EH (cell line): ENCODE data around the gene NEU3.
"Not testable (repeated sequence)": the region's sequence is repeated elsewhere in the genome, so short reads cannot be mapped to it uniquely, and the experiment has no call there.

Experiments used
- DNase-seq: peaks from one replicate; pipeline ENCODE4 v3.0.0-alpha.2; 2015; ENCODE audit warnings: low read depth

Gene NEU3

GRCh38 chr11:74988541-74989259 is at the start of gene NEU3:
Gene NEU3 (plus strand): TSS chr11:74988933. CDS start chr11:74989061, 128 bp downstream.
- peak; percentile 83 for DNase-seq

- DNase-seq, result peak; percentile 7
Observed at GRCh38 chr11:74941492-74941891, 47.2 kb upstream of the NEU3 start.

GRCh38 chr11:74942073-74942759 is 46.5 kb upstream of the NEU3 start:
- no peak for DNase-seq

GRCh38 chr11:74948546-74948897 is 40.2 kb upstream of the NEU3 start:
- DNase-seq, result peak; percentile 36

- peak; percentile 98 for DNase-seq
Observed at GRCh38 chr11:74948898-74949752, 39.6 kb upstream of the NEU3 start, which contains the start of the genes SPCS2 and XRRA1. Gene SPCS2 (plus strand): TSS chr11:74949266. CDS start chr11:74949286, 20 bp downstream. Gene XRRA1 (minus strand): TSS chr11:74949091. CDS start chr11:74940878, 8,213 bp downstream.

- DNase-seq, result peak; percentile 64
Observed at GRCh38 chr11:74949753-74950137, 39.0 kb upstream of the NEU3 start.

- DNase-seq, result no peak
Observed at GRCh38 chr11:74950374-74950969, 38.3 kb upstream of the NEU3 start.

- no peak for DNase-seq
Observed at GRCh38 chr11:74951226-74951625, 37.5 kb upstream of the NEU3 start.

GRCh38 chr11:74952752-74953151 is 36.0 kb upstream of the NEU3 start:
- DNase-seq, result no peak

- no peak for DNase-seq
Observed at GRCh38 chr11:74953451-74953850, 35.3 kb upstream of the NEU3 start.

- DNase-seq, result no peak
Observed at GRCh38 chr11:74954199-74954598, 34.5 kb upstream of the NEU3 start.

GRCh38 chr11:74956397-74957015 is 32.2 kb upstream of the NEU3 start:
- DNase-seq, result no peak

GRCh38 chr11:74957937-74958629 is 30.6 kb upstream of the NEU3 start:
- DNase-seq, result peak; percentile 24

- DNase-seq, result not testable (repeated sequence)
Observed at GRCh38 chr11:74960128-74960527, 28.6 kb upstream of the NEU3 start.

- no peak for DNase-seq
Observed at GRCh38 chr11:74966651-74967050, 22.1 kb upstream of the NEU3 start.

GRCh38 chr11:74970852-74971395 is 17.8 kb upstream of the NEU3 start:
- no peak for DNase-seq

- no peak for DNase-seq
Observed at GRCh38 chr11:74971424-74971823, 17.3 kb upstream of the NEU3 start.

- DNase-seq, result no peak
Observed at GRCh38 chr11:74978041-74978440, 10.7 kb upstream of the NEU3 start.

- DNase-seq, result no peak
Observed at GRCh38 chr11:74980634-74981033, 8.1 kb upstream of the NEU3 start.

- no peak for DNase-seq
Observed at GRCh38 chr11:74981888-74982287, 6.8 kb upstream of the NEU3 start.

GRCh38 chr11:74984070-74984469 is 4.7 kb upstream of the NEU3 start:
- no peak for DNase-seq
